Glutamatergic neuron (in vitro differentiated cells): ENCODE data around the gene SPON1. TPM values are rescaled to one million over a fixed set of nuclear protein-coding genes. Genes with fewer than 3 reads are reported as not detected.

Experiments used
- DNase-seq: peaks from one replicate; pipeline ENCODE4 v3.0.0; 2022
- H3K27ac Mint-ChIP-seq: one replicate; pipeline ENCODE4 v1.8.0; 2020; ENCODE audit warnings: mild to moderate bottlenecking, mixed read lengths, inconsistent platforms; ENCODE audit not compliant: unreplicated experiment
- H3K27me3 Mint-ChIP-seq: one replicate; pipeline ENCODE4 v1.8.0; 2020; ENCODE audit warnings: mild to moderate bottlenecking, moderate library complexity, mixed read lengths, inconsistent platforms; ENCODE audit not compliant: unreplicated experiment
- H3K36me3 Mint-ChIP-seq: one replicate; pipeline ENCODE4 v1.8.0; 2020; ENCODE audit warnings: mild to moderate bottlenecking, mixed read lengths, inconsistent platforms; ENCODE audit not compliant: unreplicated experiment
- H3K4me1 Mint-ChIP-seq: one replicate; pipeline ENCODE4 v1.8.0; 2020; ENCODE audit warnings: mild to moderate bottlenecking, low read depth, mixed read lengths, inconsistent platforms; ENCODE audit not compliant: unreplicated experiment
- H3K4me3 Mint-ChIP-seq: one replicate; pipeline ENCODE4 v1.8.0; 2020; ENCODE audit warnings: mild to moderate bottlenecking, mixed read lengths, inconsistent platforms; ENCODE audit not compliant: unreplicated experiment
- H3K9me3 Mint-ChIP-seq: one replicate; pipeline ENCODE4 v1.8.0; 2020; ENCODE audit warnings: mild to moderate bottlenecking, moderate library complexity, mixed read lengths, inconsistent platforms; ENCODE audit not compliant: unreplicated experiment
- total RNA-seq: library from RNA; stranded (reverse); fragmentation: NEBNext Ultra II Directional; extraction: Animal tissue kit (Norgen Biotek cat#: 25700); gene quantifications from one replicate; pipeline ENCODE4 v1.2.1, GENCODE V29; 2021; ENCODE audit not compliant: unreplicated experiment
- TF ChIP-seq, protein P1 (sequence below): fragments of 200-600 bp; sonication (generic); IDR thresholded peaks from one replicate; pipeline ENCODE4 v1.5.0; 2021; ENCODE audit not compliant: partially characterized antibody, unreplicated experiment

Gene SPON1
- total RNA-seq, 1 donor from 2014 or later = 0.81 TPM

DNA sequence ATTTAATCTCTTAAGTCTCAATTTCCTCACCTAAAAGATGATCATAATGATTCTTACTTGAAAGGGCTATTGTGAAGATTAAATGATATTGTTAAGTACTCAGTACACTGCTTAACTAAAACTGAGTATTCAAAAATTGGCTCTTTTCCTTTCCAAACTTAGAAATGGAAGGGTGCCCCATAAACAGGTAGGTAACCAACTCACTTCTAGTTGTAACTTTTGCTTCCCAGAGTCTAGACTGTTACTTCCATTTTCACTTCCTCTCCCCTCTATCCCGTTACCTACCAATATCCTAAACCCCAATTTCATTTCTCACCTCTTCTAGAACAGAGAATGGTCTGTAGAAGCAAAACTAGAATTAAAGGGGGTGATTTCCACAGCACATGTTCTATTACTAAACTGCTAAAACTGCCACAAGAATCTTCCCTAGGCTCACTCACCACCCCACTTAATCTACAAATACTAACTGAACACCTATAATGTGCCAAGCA, 346.4 kb downstream of the SPON1 start:
- TF ChIP-seq, protein P1, sequence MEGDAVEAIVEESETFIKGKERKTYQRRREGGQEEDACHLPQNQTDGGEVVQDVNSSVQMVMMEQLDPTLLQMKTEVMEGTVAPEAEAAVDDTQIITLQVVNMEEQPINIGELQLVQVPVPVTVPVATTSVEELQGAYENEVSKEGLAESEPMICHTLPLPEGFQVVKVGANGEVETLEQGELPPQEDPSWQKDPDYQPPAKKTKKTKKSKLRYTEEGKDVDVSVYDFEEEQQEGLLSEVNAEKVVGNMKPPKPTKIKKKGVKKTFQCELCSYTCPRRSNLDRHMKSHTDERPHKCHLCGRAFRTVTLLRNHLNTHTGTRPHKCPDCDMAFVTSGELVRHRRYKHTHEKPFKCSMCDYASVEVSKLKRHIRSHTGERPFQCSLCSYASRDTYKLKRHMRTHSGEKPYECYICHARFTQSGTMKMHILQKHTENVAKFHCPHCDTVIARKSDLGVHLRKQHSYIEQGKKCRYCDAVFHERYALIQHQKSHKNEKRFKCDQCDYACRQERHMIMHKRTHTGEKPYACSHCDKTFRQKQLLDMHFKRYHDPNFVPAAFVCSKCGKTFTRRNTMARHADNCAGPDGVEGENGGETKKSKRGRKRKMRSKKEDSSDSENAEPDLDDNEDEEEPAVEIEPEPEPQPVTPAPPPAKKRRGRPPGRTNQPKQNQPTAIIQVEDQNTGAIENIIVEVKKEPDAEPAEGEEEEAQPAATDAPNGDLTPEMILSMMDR = peak; percentile 7
- DNase-seq = no peak
- no peaks in the 10 kb centered on the region for H3K36me3 Mint-ChIP-seq
- no peak overlapping the region for H3K4me3 Mint-ChIP-seq
- no peak overlapping the region for H3K27ac Mint-ChIP-seq
- H3K27me3 Mint-ChIP-seq = peaks cover 1% of the 10 kb centered on the region
- H3K4me1 Mint-ChIP-seq = no peaks in the 10 kb centered on the region
- H3K9me3 Mint-ChIP-seq = no peaks in the 10 kb centered on the region

DNA sequence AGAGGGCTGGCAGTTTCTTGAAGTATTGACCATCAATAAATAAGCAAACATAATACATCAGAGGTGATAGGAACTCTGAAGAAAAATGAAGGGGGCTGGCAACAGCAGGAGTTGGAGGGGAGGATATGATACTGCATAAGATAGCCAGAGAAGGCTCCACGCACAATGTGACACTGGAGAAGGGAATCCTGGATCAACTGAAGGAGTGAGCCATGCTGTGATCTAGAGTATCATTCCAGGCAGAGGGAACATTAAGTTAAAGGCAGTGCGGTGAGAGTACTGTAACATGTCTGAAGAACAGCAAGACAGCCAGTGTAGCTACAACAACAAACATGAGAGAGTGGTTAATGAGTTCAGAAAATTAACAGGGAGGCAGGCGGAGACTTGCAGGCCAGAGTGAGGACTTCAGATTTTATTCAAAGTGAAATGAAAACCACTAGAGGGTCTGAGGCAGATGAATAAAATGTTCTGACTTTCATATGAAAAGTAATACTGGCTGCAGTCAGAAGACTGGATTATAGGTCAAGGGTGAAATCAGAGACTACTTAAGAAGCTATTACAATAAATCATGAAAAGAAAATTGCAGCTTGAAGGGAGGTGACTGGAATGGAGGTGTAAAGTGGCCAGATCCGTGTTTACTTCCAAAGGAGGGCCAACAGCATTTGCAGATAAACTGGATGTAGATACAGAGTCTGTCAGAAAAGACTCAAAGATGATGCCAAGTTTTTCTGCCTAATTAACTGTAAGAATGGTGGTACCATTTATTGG, 347.1 kb downstream of the SPON1 start:
- no peak for DNase-seq
- no peak overlapping the region for H3K27ac Mint-ChIP-seq
- H3K27me3 Mint-ChIP-seq = peaks cover 1% of the 10 kb centered on the region
- H3K36me3 Mint-ChIP-seq = no peaks in the 10 kb centered on the region
- TF ChIP-seq, protein P1 = no peak
- H3K4me3 Mint-ChIP-seq = no peak overlapping the region
- H3K4me1 Mint-ChIP-seq = no peaks in the 10 kb centered on the region
- H3K9me3 Mint-ChIP-seq = no peaks in the 10 kb centered on the region

DNA sequence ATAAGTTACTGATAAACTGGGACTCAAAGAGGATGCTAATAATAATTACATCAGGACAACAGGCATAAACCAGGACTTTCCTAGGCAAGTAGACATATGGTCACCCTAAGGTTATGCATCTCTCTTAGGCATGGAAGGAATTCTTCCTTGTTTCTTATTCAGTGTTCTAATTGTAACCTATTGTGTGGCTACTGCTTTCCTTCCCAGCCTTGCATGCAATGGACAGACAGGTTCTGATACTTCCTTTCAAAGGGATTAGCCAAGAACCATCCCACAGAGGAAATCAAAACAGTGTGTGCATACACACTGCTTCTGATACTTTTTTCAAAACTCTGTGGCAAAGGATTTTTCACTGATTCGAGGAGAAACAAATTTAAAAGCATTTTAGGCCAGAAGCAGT, 348.2 kb downstream of the SPON1 start:
- H3K36me3 Mint-ChIP-seq = no peaks in the 10 kb centered on the region
- H3K4me3 Mint-ChIP-seq = no peak overlapping the region
- DNase-seq = no peak
- TF ChIP-seq, protein P1 = no peak
- H3K27ac Mint-ChIP-seq = no peak overlapping the region
- H3K27me3 Mint-ChIP-seq = peaks cover 1% of the 10 kb centered on the region
- no peaks in the 10 kb centered on the region for H3K4me1 Mint-ChIP-seq
- no peaks in the 10 kb centered on the region for H3K9me3 Mint-ChIP-seq

DNA sequence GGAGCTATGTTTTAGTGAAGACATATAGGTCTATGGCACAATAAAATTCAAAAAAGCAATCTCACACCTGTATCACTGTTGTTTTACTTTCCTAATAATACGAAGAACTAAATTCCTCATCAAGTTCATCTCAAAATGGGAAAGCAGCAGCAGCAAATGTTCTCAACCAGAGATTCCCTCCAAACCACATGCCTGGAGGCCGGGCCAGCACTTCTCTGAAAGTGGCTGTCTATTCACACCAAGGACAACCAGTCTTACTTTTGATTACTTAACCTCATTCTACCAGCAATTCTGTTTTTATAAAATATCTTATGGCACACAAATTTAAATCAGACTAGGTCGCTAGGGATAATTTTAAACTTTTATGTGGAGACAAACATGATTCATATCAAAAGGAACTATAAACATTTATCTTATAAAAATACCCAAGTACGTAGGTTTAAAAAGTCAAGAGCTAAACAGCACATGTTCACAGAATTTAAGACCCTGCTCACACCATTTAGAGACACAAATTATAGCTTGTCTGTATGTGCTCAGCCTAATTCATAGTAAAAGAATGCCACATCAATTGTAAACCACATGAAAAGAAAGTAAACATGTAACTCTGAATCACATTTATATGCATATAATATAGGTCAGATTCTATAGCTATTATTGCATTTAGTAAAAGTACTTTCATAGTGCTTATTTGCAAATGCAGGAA, 350.4 kb downstream of the SPON1 start:
- Mint-ChIP-seq H3K4me1 (no peaks in the 10 kb centered on the region), H3K9me3 (no peaks in the 10 kb centered on the region), H3K36me3 (no peaks in the 10 kb centered on the region), H3K4me3 (no peak overlapping the region), H3K27me3 (no peaks in the 10 kb centered on the region), H3K27ac (no peak overlapping the region)
- TF ChIP-seq, protein P1 = no peak
- DNase-seq = no peak

DNA sequence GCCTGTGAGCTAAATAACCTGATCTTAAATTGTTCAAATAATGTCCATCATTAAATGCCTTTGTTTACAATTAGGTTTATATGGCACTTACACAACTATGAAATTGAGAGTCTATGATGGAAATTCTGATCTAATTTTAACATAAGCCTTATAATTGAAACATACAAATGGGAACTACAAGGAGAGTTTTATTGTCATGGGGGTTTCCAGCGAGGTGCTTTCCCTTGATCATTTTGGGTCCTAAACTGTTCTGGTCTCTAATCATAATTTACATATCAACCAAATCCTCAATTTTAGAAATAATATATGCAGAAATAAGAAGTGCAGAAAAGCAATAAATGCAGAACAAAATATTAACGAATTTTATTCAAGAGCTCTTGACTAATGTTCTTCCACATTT, 351.6 kb downstream of the SPON1 start:
- no peaks in the 10 kb centered on the region for H3K36me3 Mint-ChIP-seq
- TF ChIP-seq, protein P1 = no peak
- DNase-seq = no peak
- no peaks in the 10 kb centered on the region for H3K4me1 Mint-ChIP-seq
- H3K27ac Mint-ChIP-seq = no peak overlapping the region
- H3K4me3 Mint-ChIP-seq = no peak overlapping the region
- H3K9me3 Mint-ChIP-seq = no peaks in the 10 kb centered on the region
- no peaks in the 10 kb centered on the region for H3K27me3 Mint-ChIP-seq
